Chondrocyte (in vitro differentiated cells): ENCODE measurements around the gene UGDH. TPM values are rescaled to one million over a fixed set of nuclear protein-coding genes. Genes with fewer than 3 reads are reported as not detected.
"Not testable (repeated sequence)": the region's sequence is repeated elsewhere in the genome, so short reads cannot be mapped to it uniquely, and the experiment has no call there.

Experiments
- DNase-seq: peaks from one replicate; pipeline ENCODE4 v3.0.0; 2021; ENCODE audit warnings: mixed read lengths, low spot score
- H3K27ac Mint-ChIP-seq: one replicate; pipeline ENCODE4 v1.8.0; 2021; ENCODE audit warnings: mild to moderate bottlenecking, moderate library complexity, mixed read lengths; ENCODE audit not compliant: unreplicated experiment
- H3K27me3 Mint-ChIP-seq: 2 replicates; pipeline ENCODE4 v1.8.0; 2021; ENCODE audit warnings: low read depth, mixed read lengths
- H3K36me3 Mint-ChIP-seq: 2 replicates; pipeline ENCODE4 v1.8.0; 2021; ENCODE audit warnings: low read depth, mixed read lengths
- H3K4me1 Mint-ChIP-seq: 2 replicates; pipeline ENCODE4 v1.8.0; 2021; ENCODE audit warnings: low read depth, mild to moderate bottlenecking, mixed read lengths
- H3K4me3 Mint-ChIP-seq: one replicate; pipeline ENCODE4 v1.8.0; 2021; ENCODE audit warnings: mild to moderate bottlenecking, moderate library complexity, mixed read lengths; ENCODE audit not compliant: unreplicated experiment
- H3K9me3 Mint-ChIP-seq: 2 replicates; pipeline ENCODE4 v1.8.0; 2021; ENCODE audit warnings: low read depth, mixed read lengths
- total RNA-seq: library from RNA; stranded (reverse); gene quantifications from 3 replicates; pipeline ENCODE4 v1.2.1, GENCODE V29; 2021
- TF ChIP-seq, protein P1 (sequence below): fragments of 200-600 bp; sonication (generic); IDR thresholded peaks from 2 replicates; pipeline ENCODE4 v1.5.0; 2021; ENCODE audit warnings: antibody characterized with exemption, mild to moderate bottlenecking, moderate library complexity

The UGDH gene
- total RNA-seq, 1 donor from 2014 or later = 151 TPM

DNA sequence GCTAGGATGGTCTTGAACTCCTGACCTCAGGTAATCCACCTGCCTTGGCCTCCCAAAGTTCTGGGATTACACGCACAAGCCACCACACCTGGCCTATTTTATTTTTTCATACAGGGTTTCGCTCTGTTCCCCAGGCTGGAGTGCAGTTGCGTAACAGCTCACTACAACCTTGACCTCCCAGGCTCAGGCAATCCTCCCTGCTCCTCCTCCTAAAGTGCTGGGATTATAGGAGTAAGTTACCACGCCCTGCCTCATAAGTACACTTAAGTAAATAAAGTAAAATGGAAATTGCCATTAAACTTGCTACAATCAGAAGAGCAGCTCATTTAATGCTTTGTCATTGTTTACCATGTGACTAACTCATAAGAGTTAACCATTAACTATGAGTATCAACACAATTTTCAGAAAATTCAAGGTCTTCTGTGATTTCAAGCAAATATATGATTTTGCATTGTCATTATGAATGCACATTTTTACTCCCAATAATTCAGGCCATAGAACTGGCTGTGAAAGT is 12.3 kb downstream of the UGDH start:
- H3K9me3 Mint-ChIP-seq = no peaks in the 10 kb centered on the region
- peak overlapping the region; percentile 96 for H3K27ac Mint-ChIP-seq
- TF ChIP-seq, protein P1, sequence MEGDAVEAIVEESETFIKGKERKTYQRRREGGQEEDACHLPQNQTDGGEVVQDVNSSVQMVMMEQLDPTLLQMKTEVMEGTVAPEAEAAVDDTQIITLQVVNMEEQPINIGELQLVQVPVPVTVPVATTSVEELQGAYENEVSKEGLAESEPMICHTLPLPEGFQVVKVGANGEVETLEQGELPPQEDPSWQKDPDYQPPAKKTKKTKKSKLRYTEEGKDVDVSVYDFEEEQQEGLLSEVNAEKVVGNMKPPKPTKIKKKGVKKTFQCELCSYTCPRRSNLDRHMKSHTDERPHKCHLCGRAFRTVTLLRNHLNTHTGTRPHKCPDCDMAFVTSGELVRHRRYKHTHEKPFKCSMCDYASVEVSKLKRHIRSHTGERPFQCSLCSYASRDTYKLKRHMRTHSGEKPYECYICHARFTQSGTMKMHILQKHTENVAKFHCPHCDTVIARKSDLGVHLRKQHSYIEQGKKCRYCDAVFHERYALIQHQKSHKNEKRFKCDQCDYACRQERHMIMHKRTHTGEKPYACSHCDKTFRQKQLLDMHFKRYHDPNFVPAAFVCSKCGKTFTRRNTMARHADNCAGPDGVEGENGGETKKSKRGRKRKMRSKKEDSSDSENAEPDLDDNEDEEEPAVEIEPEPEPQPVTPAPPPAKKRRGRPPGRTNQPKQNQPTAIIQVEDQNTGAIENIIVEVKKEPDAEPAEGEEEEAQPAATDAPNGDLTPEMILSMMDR = no peak
- H3K4me3 Mint-ChIP-seq = no peak overlapping the region
- H3K36me3 Mint-ChIP-seq = peaks cover 24% of the 10 kb centered on the region
- peaks cover 16% of the 10 kb centered on the region for H3K4me1 Mint-ChIP-seq
- H3K27me3 Mint-ChIP-seq = no peaks in the 10 kb centered on the region
- DNase-seq = no peak

DNA sequence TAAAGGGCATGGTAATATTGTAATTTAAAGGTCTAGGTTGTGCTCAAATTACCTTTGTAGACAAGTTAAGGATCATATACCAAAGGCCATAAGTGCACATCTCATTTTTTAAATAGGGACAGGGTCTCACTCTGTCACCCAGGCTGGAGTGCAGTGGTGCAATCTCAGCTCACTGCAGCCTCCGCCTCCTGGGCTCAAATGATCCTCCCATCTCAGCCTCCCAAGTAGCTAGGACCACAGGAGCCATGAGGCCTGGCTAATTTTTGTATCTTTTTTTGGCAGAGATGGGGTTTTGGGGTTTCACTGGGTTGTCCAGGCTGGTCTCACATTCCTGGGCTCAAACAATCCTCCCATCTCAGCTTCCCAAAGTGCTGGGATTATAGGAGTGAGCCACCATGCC is 13.0 kb downstream of the UGDH start:
- not testable (repeated sequence) for DNase-seq, H3K4me3 Mint-ChIP-seq, H3K9me3 Mint-ChIP-seq, H3K27me3 Mint-ChIP-seq
- peak overlapping the region; percentile 22 for H3K27ac Mint-ChIP-seq
- H3K36me3 Mint-ChIP-seq = peaks cover 30% of the 10 kb centered on the region
- peaks cover 16% of the 10 kb centered on the region for H3K4me1 Mint-ChIP-seq

DNA sequence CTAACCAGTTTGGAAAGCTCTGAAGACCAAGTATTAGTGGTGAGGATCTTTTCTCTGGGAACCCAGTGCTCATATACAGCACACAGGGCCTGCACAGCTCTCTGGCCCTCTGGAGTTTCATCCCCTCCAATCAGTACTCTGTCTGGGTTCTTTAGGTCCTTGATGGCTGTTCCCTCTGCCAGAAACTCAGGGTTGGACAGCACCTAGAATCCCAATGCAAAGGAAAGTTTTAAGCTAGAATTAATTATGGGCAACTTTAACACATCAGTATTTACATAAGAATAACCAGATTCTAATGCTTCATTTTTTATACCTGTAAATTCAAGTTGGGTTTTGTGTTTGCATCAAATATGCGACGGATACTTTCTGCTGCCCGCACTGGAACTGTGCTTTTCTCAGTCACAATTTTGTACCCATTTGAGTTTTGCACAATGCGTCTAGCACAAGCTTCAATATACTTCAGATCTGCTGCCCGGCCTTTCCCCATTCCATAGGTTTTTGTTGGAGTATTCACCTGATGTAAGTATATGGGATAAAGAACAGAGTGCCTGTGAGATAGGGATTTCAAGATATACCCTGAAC is 16.8 kb downstream of the UGDH start:
- Mint-ChIP-seq H3K27me3 (no peaks in the 10 kb centered on the region), H3K9me3 (no peaks in the 10 kb centered on the region), H3K36me3 (peaks cover 36% of the 10 kb centered on the region), H3K4me3 (no peak overlapping the region), H3K27ac (no peak overlapping the region), H3K4me1 (peaks cover 11% of the 10 kb centered on the region)
- no peak for DNase-seq
- TF ChIP-seq, protein P1 = no peak

DNA sequence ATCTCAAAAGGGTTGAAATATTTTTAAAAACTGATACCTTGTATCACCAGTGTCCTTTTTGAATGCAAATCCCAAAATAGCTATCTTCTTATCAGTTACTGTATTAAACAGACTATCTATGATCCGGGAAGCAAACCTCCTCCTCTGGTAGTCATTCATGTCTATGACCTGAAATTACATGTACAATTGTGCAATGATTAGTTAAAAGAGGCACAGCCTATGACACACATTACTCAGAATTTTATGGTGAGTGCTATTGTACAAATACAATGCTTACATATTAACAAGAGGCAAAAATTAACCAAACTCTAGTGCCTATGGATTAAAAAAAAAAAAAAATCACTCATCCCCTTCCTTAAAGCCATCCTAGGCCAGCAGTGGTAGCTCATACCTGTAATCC is 21.7 kb downstream of the UGDH start:
- no peak overlapping the region for H3K4me3 Mint-ChIP-seq
- no peaks in the 10 kb centered on the region for H3K27me3 Mint-ChIP-seq
- peaks cover 39% of the 10 kb centered on the region for H3K4me1 Mint-ChIP-seq
- H3K27ac Mint-ChIP-seq = peak overlapping the region; percentile 36
- peaks cover 40% of the 10 kb centered on the region for H3K36me3 Mint-ChIP-seq
- DNase-seq = no peak
- no peaks in the 10 kb centered on the region for H3K9me3 Mint-ChIP-seq
- TF ChIP-seq, protein P1 = no peak

DNA sequence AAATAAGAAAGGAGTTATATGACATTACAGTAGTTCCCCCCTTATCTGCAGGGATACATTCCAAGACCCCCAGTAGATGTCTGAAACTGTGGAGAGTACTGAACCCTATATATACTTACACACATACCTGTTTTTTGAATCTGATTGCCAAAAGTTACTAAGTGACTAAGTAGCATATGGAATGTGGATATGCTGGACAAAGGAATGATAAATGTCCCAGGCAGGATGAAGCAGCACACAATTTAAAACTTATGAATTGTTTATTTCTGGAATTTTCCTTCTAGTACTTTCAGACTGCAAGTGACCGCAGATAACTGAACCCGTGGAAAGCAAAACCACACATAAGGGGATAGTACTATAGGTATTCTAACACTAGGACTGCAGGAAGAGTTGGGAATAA is 22.7 kb downstream of the UGDH start:
- Mint-ChIP-seq H3K9me3 (no peaks in the 10 kb centered on the region), H3K36me3 (peaks cover 37% of the 10 kb centered on the region), H3K27ac (peak overlapping the region; percentile 93), H3K4me1 (peaks cover 43% of the 10 kb centered on the region), H3K4me3 (no peak overlapping the region), H3K27me3 (no peaks in the 10 kb centered on the region)
- DNase-seq = no peak
- TF ChIP-seq, protein P1 = no peak

DNA sequence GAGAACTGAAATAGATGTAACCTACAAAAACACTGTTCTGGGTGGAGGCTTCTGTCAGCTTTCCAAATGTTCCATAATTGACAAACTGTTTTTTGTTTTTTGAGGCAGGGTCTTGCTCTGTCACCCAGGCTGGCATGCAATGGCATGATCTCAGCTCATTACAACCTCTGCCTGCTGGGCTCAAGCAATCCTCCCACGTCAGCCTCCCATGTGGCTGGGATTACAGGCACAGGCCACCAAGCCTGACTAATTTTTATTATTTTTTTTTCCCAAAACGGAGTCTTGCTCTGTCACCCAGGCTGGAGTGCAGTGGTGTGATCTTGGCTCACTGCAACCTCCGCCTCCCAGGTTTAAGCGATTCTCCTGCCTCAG is 24.6 kb downstream of the UGDH start:
- Mint-ChIP-seq H3K27ac (peak overlapping the region; percentile 93), H3K4me1 (peaks cover 54% of the 10 kb centered on the region), H3K36me3 (peaks cover 35% of the 10 kb centered on the region)
- not testable (repeated sequence) for H3K27me3 Mint-ChIP-seq, DNase-seq, H3K9me3 Mint-ChIP-seq, H3K4me3 Mint-ChIP-seq
